OCI-LY1 (cell line): ENCODE data around the gene RAD51B.

Experiments used
- CTCF ChIP-seq: fragments of 200-600 bp; sonication (generic), shearing (Covaris generic); IDR thresholded peaks from 2 replicates; pipeline ENCODE4 v1.5.1; 2017; ENCODE audit warnings: mild to moderate bottlenecking, antibody characterized with exemption, low read length, moderate library complexity, mixed read lengths
- EZH2 ChIP-seq: fragments of 200-600 bp; sonication (generic), shearing (Covaris generic); IDR thresholded peaks from 2 replicates; pipeline ENCODE4 v1.8.0; 2017; ENCODE audit warnings: borderline replicate concordance, mixed run types, mild to moderate bottlenecking, antibody characterized with exemption, low read length, moderate library complexity, mixed read lengths

DNA sequence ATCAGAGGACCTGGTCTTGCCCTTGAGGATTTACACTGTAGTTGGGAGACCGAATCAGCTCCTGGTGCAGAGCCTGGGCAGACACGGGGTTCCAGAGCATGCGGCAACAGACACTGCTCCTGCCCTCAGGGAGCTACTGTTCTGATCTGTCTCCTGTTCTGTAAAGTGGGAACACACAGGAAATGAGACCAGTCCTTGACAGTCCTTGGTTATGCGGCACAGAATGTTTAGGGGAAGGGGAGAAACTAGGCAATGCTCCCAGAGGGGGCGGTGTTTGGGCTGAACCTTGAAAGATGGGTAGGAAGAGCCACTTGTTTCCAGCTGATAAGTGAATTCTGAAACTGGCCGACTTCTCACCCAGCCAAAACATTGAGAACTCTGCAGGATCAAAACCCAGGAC is 840.9 kb downstream of the RAD51B start:
- TF ChIP-seq CTCF (no peak), EZH2 (no peak)
